ENCODE measurements around the gene GUCD1. TPM values are rescaled to one million over a fixed set of nuclear protein-coding genes. Genes with fewer than 3 reads are reported as not detected.

Gene GUCD1
- total and polyA plus RNA-seq, 2 of the 13 experiments (the other 11 are each of a cell fraction or from before 2014, with no cell fraction given): 128 to 245 TPM

- TF ChIP-seq ZNF235 (CRISPR knock-in tag; IDR thresholded peaks at IDR 0.05; ENCODE audit: borderline replicate concordance): no peak; the same call in 1 of the 2 replicates
- TF ChIP-seq BRD4 (CRISPR knock-in tag; IDR thresholded peaks at IDR 0.05): no peak
- peak; percentile 61; the same call in 1 of the 2 replicates for TF ChIP-seq CBX5 (CRISPR knock-in tag; IDR thresholded peaks at IDR 0.05; ENCODE audit: borderline replicate concordance)
- no peak for TF ChIP-seq FOXP1 (IDR thresholded peaks at IDR 0.05)
- TF ChIP-seq FOXP1 (CRISPR knock-in tag; IDR thresholded peaks at IDR 0.05): no peak
- TF ChIP-seq GATAD2A (CRISPR knock-in tag; IDR thresholded peaks at IDR 0.05): peak; percentile 42; the same call in 1 of the 2 replicates
- TF ChIP-seq ZNF709 (CRISPR knock-in tag; IDR thresholded peaks at IDR 0.05): 0 out of 2 replicates have a peak, but pooled peaks have one; percentile 20
- TF ChIP-seq NR0B2 (CRISPR knock-in tag; IDR thresholded peaks at IDR 0.05): no peak
- peak; percentile 39; the same call in 1 of the 2 replicates for TF ChIP-seq SNAPC4 (CRISPR knock-in tag; IDR thresholded peaks at IDR 0.05)
- no peak; the same call in 1 of the 2 replicates for TF ChIP-seq ZNF362 (CRISPR knock-in tag; IDR thresholded peaks at IDR 0.05; ENCODE audit: borderline replicate concordance)
- TF ChIP-seq MYPOP (CRISPR knock-in tag; IDR thresholded peaks at IDR 0.05): peak; percentile 57; the same call in 1 of the 2 replicates
- no peak for TF ChIP-seq JDP2 (CRISPR knock-in tag; IDR thresholded peaks at IDR 0.05; ENCODE audit: borderline replicate concordance)
- TF ChIP-seq ZNF891 (CRISPR knock-in tag; IDR thresholded peaks at IDR 0.05): no peak
- TF ChIP-seq LCORL (IDR thresholded peaks at IDR 0.05): no peak
- 0 out of 2 replicates have a peak, but pooled peaks have one; percentile 20 for TF ChIP-seq LCORL (CRISPR knock-in tag; IDR thresholded peaks at IDR 0.05)
- TF ChIP-seq TEAD2 (CRISPR knock-in tag; IDR thresholded peaks at IDR 0.05): no peak
- no peak for TF ChIP-seq ZNF75D (CRISPR knock-in tag; IDR thresholded peaks at IDR 0.05; ENCODE audit: borderline replicate concordance)
- no peak for TF ChIP-seq ARHGAP35 (CRISPR knock-in tag; IDR thresholded peaks at IDR 0.05; ENCODE audit: borderline replicate concordance)
- peak; percentile 70; the same call in 1 of the 2 replicates for TF ChIP-seq ZNF605 (CRISPR knock-in tag; IDR thresholded peaks at IDR 0.05)
- peak; percentile 50; the same call in 1 of the 2 replicates for TF ChIP-seq TAF1 (CRISPR knock-in tag; IDR thresholded peaks at IDR 0.05)
- 0 out of 2 replicates have a peak, but pooled peaks have one; percentile 10 for TF ChIP-seq ELF3 (CRISPR knock-in tag; IDR thresholded peaks at IDR 0.05)
- TF ChIP-seq ZNF484 (CRISPR knock-in tag; IDR thresholded peaks at IDR 0.05; ENCODE audit: borderline replicate concordance, low read depth): no peak
Measured at GRCh38 chr22:24583221-24584165, 28.6 kb upstream of the GUCD1 start (continued).
